Tibial nerve (tissue), 4 donors: ENCODE results near the gene LRRC75B. TPM values are rescaled to one million over a fixed set of nuclear protein-coding genes. Genes with fewer than 3 reads are reported as not detected.
A peak's percentile ranks its signal among the peaks of the same experiment; 100 is the strongest.

Source experiments
- DNase-seq, 2 donors: peaks; one replicate each; pipeline ENCODE4 v3.0.0-alpha.2; 2019; ENCODE audit warnings: low spot score in 2 of 2
- H3K27ac ChIP-seq, 4 donors: fragments of 200-600 bp; sonication (generic) in 3 of 4; one replicate each; pipeline ENCODE4 v1.5.1; 2017 to 2019; ENCODE audit warnings: mild to moderate bottlenecking in 1 of 4
- H3K27me3 ChIP-seq, 2 donors: fragments of 200-600 bp; sonication (generic) in 1 of 2; one replicate each; pipeline versions ENCODE4 v1.5.1 to v1.6.0; 2017 to 2019
- H3K36me3 ChIP-seq, 3 donors: fragments of 200-600 bp; sonication (generic); one replicate each; pipeline ENCODE4 v1.5.1; 2018 to 2019
- H3K4me1 ChIP-seq, 4 donors: fragments of 200-600 bp; sonication (generic) in 3 of 4; one replicate each; pipeline ENCODE4 v1.5.1; 2017 to 2019
- H3K4me3 ChIP-seq, 4 donors: fragments of 200-600 bp; sonication (generic) in 3 of 4; one replicate each; pipeline ENCODE4 v1.5.1; 2017 to 2019; ENCODE audit warnings: mild to moderate bottlenecking in 1 of 4, moderate library complexity in 1 of 4
- H3K9me3 ChIP-seq, 4 donors: fragments of 200-600 bp; sonication (generic) in 3 of 4; one replicate each; pipeline ENCODE4 v1.5.1; 2017 to 2019
- EP300 ChIP-seq, 2 donors: sonication (generic); formaldehyde crosslinking; IDR thresholded peaks; one replicate each; pipeline ENCODE4 v1.6.1; 2017; ENCODE audit warnings: antibody characterized with exemption in 2 of 2, mild to moderate bottlenecking in 1 of 2
- POLR2A ChIP-seq, 2 donors: fragments of 450-650 bp; IDR thresholded peaks; one replicate each; pipeline ENCODE4 v1.6.1; 2017; ENCODE audit warnings: antibody characterized with exemption in 2 of 2, mild to moderate bottlenecking in 2 of 2, moderate library complexity in 2 of 2
- WGBS, 2 donors: methylation state at CpG; one replicate each; pipeline ENCODE4 v1.1.5; 2018; 5-methylcytosine and 5-hydroxymethylcytosine counted together
- total RNA-seq, 4 donors: library from RNA; depleted of rRNA; stranded (reverse); fragments of >200 nt; gene quantifications; one replicate each; pipeline ENCODE4 v1.1.0, GENCODE V29; 2016
- TF ChIP-seq, protein P1 (sequence below), 5 experiments: fragments of 200-600 bp in 3 of 5; fragments of 450-650 bp in 2 of 5; sonication (generic) in 3 of 5; IDR thresholded peaks; one replicate each; pipeline ENCODE4 v1.5.1; 2016 to 2019; ENCODE audit warnings: antibody characterized with exemption in 5 of 5, mild to moderate bottlenecking in 3 of 5, moderate library complexity in 2 of 5

LRRC75B gene
- total RNA-seq, 4 donors from 2014 or later = 33.5 to 55.7 (median 40.2) TPM

DNA sequence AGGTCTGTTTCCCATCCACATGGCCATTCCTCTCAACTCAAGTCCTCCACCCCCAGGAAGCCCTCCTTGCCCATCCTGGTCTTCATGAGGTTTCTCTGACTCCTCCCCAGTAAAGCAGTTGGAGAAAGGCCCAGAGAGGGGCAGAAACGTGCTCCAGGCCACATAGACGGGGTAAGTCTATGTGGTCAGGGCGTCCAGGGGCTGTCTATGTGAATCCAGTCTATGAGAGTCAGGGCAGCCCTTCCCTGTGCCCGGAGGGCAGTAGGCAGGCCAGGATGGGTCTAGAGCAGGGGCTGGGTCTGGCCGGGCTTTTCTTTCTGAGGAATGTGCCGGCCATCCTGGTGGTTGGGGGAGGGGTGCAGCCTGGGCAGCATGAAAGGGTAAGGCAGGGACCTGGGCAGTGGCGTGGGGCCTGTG is 49.7 kb downstream of the LRRC75B start:
- H3K36me3 ChIP-seq = peaks cover 10 to 90% (median 34%) of the 10 kb centered on the region in 3 donors
- WGBS, 2 donors = 81 to 82% methylated on average over 5 to 7 of the region's 7 CpGs

DNA sequence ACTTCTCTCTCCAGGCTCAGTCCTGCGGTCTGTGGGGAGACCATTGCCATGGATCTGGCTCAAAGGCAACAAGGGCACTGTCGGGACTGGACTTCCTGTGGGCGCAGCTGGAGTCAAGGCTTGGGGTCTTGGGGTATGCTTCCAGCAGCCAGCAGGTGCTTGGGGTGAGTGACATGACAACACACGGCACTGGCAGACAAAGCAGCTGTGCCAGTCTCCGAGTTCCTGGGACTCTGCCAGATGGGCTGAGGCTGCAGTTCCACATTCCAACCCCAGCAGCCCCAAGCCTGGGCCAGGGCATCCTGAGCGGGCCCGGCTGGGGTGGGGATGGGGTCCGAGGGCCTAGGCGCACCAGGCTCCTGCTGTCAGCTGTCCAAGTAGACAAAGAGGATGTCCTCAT is 50.2 kb downstream of the LRRC75B start:
- Histone ChIP-seq H3K27me3 (no peaks in the 10 kb centered on the region), H3K36me3 (peaks cover 10 to 90% (median 34%) of the 10 kb centered on the region in 3 donors), H3K27ac (peak overlapping the region in 1 of 4 donors; percentile 11), H3K4me3 (no peak overlapping the region), H3K4me1 (peaks cover 0 to 29% (median 2%) of the 10 kb centered on the region in 4 donors), H3K9me3 (no peaks in the 10 kb centered on the region)
- TF ChIP-seq EP300 (IDR thresholded peaks at IDR 0.05) (no peak), POLR2A (IDR thresholded peaks at IDR 0.05) (no peak)
- TF ChIP-seq, protein P1, sequence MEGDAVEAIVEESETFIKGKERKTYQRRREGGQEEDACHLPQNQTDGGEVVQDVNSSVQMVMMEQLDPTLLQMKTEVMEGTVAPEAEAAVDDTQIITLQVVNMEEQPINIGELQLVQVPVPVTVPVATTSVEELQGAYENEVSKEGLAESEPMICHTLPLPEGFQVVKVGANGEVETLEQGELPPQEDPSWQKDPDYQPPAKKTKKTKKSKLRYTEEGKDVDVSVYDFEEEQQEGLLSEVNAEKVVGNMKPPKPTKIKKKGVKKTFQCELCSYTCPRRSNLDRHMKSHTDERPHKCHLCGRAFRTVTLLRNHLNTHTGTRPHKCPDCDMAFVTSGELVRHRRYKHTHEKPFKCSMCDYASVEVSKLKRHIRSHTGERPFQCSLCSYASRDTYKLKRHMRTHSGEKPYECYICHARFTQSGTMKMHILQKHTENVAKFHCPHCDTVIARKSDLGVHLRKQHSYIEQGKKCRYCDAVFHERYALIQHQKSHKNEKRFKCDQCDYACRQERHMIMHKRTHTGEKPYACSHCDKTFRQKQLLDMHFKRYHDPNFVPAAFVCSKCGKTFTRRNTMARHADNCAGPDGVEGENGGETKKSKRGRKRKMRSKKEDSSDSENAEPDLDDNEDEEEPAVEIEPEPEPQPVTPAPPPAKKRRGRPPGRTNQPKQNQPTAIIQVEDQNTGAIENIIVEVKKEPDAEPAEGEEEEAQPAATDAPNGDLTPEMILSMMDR (IDR thresholded peaks at IDR 0.05) = no peak
- DNase-seq = no peak
- 75 to 100% methylated on average over 2 to 4 of the region's 9 CpGs for WGBS, 2 donors

More for the DNA sequence above, 49.7 kb downstream of the LRRC75B start:
- Histone ChIP-seq H3K27me3 (no peaks in the 10 kb centered on the region), H3K27ac (peak overlapping the region in 1 of 4 donors; percentile 76), H3K9me3 (no peaks in the 10 kb centered on the region), H3K4me3 (no peak overlapping the region), H3K4me1 (peaks cover 0 to 29% (median 2%) of the 10 kb centered on the region in 4 donors)
- DNase-seq = no peak
- TF ChIP-seq POLR2A (IDR thresholded peaks at IDR 0.05) (no peak), EP300 (IDR thresholded peaks at IDR 0.05) (no peak)
- TF ChIP-seq, protein P1 (IDR thresholded peaks at IDR 0.05) = no peak

DNA sequence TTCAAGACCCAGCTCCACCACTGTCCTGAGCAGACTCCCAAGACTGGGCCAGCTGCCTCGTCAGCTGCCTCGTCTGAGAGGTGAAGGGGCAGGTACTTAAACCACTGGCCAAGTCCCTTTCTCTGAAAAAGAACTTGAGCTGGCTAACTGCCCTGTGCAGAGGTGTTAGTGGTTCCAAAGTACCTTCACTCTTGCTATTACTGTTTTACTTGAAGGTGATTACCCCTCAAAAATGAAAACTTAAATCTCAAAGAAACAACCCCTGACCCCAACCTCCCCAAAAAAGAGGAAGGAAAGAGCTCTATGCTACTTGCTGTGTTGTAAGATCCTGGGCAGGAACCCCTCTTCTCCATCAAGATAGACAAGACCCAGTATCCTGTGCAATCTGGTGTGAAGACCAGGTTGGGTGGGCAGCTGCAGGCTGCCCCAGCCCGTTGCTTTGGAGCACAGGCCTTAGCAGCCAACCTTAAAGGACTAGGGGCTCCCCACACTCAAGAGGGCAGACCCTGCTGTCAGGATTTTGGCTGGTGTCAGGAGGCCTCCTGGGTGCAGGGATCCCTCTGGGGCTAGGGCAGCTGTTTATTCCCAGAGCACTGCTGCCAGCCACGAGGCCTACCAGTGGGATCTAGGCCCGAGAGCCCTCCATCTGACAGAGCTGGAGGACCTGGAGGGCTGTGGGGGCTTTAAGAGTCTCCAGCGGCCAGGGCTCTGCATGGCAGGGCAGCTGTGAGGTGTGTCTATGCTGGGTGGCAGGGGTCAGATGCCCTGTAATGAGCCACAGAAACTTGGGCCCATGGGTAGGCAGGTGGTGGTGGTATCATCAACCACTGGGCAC is 51.0 kb downstream of the LRRC75B start:
- WGBS, 2 donors = 68 to 79% methylated on average over 5 of the region's 6 CpGs
- Histone ChIP-seq H3K9me3 (no peaks in the 10 kb centered on the region), H3K4me3 (no peak overlapping the region), H3K36me3 (peaks cover 4 to 87% (median 27%) of the 10 kb centered on the region in 3 donors), H3K27ac (peak overlapping the region in 1 of 4 donors; percentile 11), H3K4me1 (peaks cover 0 to 29% (median 2%) of the 10 kb centered on the region in 4 donors), H3K27me3 (no peaks in the 10 kb centered on the region)
- TF ChIP-seq EP300 (IDR thresholded peaks at IDR 0.05) (no peak), POLR2A (IDR thresholded peaks at IDR 0.05) (no peak)
- TF ChIP-seq, protein P1 (IDR thresholded peaks at IDR 0.05) = no peak
- no peak for DNase-seq

DNA sequence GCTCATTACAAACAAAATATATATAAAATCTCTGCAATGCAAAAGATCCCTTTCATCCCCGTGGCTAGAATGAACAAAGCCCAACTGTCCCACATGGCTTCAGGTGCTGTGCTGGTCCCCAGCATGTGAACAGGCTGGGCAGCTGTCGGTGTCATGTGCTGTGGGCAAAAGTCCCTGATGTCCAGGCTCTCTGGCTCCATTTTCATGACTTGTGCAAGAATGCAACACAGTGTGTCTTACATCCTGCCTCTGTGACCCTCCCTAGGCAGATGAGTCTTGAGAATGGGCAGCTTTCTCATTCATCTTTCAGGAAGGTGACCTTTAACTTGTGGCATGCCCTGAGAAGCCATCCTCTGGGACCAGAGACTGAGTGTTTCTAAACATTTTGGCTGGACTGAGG is 52.4 kb downstream of the LRRC75B start:
- TF ChIP-seq, protein P1 (IDR thresholded peaks at IDR 0.05) = no peak
- TF ChIP-seq POLR2A (IDR thresholded peaks at IDR 0.05) (no peak), EP300 (IDR thresholded peaks at IDR 0.05) (no peak)
- H3K27me3 ChIP-seq = no peaks in the 10 kb centered on the region
- H3K36me3 ChIP-seq = peaks cover 4 to 75% (median 19%) of the 10 kb centered on the region in 3 donors
- H3K4me1 ChIP-seq = peaks cover 0 to 21% (median 2%) of the 10 kb centered on the region in 4 donors
- no peaks in the 10 kb centered on the region for H3K9me3 ChIP-seq
- 72 to 74% methylated on average over 2 of the region's 2 CpGs for WGBS, 2 donors
- DNase-seq = no peak
- no peak overlapping the region for H3K27ac ChIP-seq
- no peak overlapping the region for H3K4me3 ChIP-seq

DNA sequence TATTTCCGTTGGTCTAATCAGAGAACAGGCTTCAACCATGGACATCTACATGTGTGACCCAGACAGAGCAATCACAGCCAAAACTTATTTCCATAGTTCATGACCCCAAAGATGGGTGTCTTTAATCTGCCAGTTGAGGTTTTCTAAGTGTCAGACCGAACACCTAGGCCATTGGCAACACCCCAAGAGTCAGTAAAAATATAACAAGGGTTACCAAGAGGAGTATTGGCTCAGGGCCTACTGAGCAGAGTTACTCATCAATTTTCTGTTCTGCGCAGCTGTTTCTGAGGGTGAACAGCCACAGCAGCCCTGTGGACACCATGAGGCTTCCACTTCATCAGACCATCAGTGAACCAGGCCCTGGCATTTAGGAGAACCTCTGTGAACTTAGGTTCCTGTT is 56.8 kb downstream of the LRRC75B start:
- Histone ChIP-seq H3K36me3 (peaks cover 0 to 39% (median 9%) of the 10 kb centered on the region in 3 donors), H3K9me3 (no peaks in the 10 kb centered on the region), H3K4me3 (no peak overlapping the region), H3K27me3 (no peaks in the 10 kb centered on the region), H3K4me1 (no peaks in the 10 kb centered on the region), H3K27ac (no peak overlapping the region)
- TF ChIP-seq POLR2A (IDR thresholded peaks at IDR 0.05) = no peak
- no peak for TF ChIP-seq EP300 (IDR thresholded peaks at IDR 0.05)
- TF ChIP-seq, protein P1 (IDR thresholded peaks at IDR 0.05) = no peak
- WGBS, 2 donors = 78 to 95% methylated on average over 3 of the region's 3 CpGs
- DNase-seq = no peak
